NK-92 treated with Interleukin-12 subunit alpha and Interleukin-12 subunit beta, amount 100 ng/mL, for 24 hours (cell line): ENCODE measurements around the gene DKC1.
A peak's percentile ranks its signal among the peaks of the same experiment; 100 is the strongest.
"Not testable (repeated sequence)": the region's sequence is repeated elsewhere in the genome, so short reads cannot be mapped to it uniquely, and the experiment has no call there.

ENCODE experiments used
- DNase-seq: peaks from one replicate; lab custom pipeline; 2025; lab: John Stamatoyannopoulos, UW

The DKC1 gene

DNA sequence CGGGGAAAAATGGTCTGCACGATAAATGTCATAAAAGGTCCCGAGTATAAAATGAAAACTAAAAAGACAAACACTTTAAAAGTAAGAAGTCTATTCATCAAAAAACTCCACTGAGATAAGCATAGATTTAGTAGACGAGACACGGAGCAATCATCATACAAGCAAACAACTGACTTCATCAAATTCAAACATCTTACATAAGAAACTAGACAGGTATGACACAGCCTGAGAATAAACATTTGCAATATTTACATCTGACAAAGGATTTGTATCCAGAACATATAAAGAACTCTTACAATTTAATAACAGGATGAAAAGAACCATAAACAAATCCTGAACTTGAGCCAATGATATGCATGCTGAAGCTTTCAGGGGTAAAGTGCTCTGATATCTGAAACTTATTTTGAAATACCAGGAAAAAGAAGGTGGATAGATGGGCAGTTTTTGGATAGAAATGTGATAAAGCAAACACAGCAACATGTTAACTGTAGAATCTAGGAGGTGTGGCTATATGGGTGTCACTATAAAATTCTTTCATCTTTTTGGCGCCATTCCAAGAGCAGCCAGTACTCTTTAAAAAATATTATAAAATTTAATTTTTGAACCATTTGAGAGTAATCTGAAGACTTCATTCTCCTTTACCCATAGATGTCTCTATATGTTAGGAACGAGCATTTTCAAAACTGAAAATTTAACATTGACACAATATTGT, 30.6 kb downstream of the DKC1 start:
- no peak for DNase-seq

- DNase-seq: no peak
These were observed 32.4 kb downstream of the DKC1 start for GRCh38 chrX:154795016-154795415.

- no peak for DNase-seq
These were observed 34.3 kb downstream of the DKC1 start for GRCh38 chrX:154797006-154797405.

GRCh38 chrX:154799556-154800348, 37.1 kb downstream of the DKC1 start:
- DNase-seq: no peak

GRCh38 chrX:154800478-154801210, 38.0 kb downstream of the DKC1 start:
- DNase-seq: no peak

DNA sequence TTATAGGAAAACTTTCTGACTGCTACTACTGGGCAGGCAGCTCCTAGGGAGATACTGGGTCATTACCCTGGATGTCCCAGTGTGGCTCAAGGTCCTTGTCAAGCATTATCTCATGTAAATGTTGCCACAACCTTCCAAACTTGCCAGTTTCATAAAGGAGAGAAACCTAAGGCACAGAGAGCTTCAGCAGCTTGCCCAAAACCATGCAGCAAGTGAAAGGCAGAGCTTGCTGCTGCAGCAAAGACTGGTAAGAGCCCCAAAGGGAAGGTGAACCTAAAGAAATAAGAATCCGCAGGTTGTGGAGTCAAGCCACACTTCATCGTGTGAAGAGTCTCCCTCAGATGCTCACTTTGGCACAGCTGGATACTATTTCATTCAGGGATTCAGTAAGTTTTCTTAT, 40.3 kb downstream of the DKC1 start:
- no peak for DNase-seq

- no peak for DNase-seq
These were observed 41.7 kb downstream of the DKC1 start for GRCh38 chrX:154804261-154804956.

DNA sequence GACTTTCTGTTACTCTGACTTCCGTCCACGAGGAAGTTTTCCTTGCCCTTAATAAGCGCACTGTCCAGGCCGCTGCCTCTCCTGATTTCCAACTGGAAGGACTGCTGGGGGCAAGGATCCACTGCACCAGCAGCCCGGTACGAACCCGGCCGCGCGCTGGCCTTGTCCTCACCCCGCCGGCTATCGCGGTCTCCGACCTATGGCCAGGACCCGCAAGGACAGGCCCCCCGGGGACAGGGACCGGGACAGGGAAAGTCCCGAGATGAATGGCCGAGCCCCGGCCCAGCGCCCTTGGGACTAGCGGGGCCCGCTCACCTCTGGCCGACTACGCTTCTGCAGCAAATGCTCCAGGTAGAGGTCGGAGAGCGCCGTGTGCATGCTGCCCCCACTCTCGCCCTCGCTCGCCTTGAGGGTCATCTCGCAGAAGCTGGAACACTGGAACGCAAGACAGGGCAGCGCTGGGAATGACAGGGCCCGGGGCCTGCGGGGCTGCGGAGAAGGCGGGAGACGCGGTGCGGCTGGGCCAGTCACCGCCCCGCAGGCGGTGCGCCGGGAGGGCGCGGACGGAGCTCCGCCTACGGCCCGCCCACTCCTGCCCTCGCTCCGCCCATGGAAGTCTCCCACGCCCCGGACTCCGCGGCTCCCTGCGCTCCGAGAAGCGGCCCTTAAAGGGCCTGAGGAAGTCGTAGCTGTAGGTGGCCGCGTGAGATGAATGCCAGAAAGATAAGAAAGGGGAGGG, 42.5 kb downstream of the DKC1 start, which contains the start of gene MPP1:
Gene MPP1 (minus strand): TSS at position 529 of the 739 bp plus-strand sequence. CDS start 112 bp downstream, at position 417.
- peak; percentile 42 for DNase-seq

GRCh38 chrX:154805696-154806091, 43.0 kb downstream of the DKC1 start:
- DNase-seq: no peak

GRCh38 chrX:154806837-154807501, 44.3 kb downstream of the DKC1 start:
- DNase-seq: no peak

GRCh38 chrX:154809939-154810665, 47.4 kb downstream of the DKC1 start:
- DNase-seq: no peak

DNA sequence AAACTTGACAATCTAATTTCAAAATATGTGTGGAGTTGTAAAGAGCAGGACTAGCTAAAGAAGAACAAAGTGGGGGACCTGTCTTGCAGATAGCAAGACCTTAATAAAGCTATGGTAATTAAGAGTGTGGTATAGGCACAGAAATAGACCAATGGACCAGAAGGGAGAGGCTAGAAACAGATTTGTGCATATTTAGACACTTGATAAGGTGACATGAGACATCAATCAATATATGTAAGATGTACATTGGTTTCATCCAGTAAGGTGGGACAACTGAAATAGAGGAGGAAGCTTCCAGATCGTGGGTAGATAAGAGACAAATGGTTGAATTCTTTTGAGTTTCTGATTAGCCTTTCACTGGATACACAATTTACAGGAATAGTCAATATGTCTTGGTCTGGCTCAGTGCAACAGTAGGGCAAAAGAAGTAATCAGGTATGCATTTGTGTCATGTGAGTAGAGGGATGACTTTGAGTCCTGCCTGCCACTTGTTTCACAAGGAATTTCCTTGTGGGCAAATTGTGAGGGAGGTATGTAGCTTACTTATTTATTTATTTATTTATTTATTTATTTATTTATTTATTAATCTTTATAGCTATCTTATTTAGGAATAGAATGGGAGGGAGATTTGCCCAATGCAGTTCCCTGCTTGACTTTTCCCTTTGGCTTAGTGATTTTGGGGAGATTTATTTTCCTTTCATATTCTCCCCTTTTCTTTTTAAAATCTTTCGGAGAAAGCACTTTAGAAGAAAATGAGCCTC, 49.9 kb downstream of the DKC1 start:
- DNase-seq: no peak

DNA sequence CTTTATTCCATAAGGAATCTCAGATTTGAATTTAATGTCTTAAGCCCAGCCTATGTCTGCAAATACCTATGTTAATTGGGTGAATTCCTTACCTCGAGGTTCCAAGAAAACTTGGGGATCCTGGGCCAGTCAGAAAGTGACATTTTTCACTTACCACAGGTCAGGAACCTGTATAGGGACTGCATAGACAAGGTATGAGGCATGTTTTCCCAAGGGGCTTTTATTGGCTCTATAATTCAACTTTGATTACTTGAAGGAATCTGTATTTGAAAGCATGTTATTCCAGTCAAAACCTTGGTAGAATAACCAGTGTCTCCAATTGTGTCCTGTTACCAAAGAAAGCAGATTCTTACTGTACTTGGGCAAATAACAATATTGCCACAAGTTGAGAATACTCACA, 51.1 kb downstream of the DKC1 start:
- DNase-seq: no peak

GRCh38 chrX:154815274-154815818, 52.7 kb downstream of the DKC1 start:
- no peak for DNase-seq

DNA sequence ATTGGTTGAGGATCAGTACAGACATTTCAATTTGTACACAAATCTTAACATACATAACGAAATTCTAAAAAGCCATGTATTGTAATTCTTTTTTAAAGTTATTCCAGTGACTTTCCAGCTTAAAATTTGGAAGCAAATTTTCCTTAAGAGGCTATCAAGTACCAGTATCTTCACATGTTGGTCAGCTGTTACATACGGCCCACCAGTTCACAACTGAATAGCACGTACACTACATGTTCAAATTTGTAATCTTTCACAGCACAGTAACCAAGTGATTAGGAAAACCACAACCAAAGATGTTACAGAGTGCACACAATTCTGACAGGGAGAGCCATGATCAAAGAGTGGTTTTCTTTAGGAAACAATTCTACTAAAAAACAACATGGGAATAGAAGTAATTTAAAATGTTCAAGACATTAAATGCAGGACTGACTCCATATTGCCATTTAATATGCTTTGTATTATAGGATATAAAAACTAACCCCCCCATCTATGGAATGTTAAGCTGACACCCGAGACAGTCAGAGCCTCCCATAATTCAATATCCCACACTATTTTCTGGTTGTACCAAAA, 53.7 kb downstream of the DKC1 start:
- not testable (repeated sequence) for DNase-seq

- DNase-seq: not testable (repeated sequence)
These were observed 54.5 kb downstream of the DKC1 start for GRCh38 chrX:154817048-154817618.

GRCh38 chrX:154818916-154819770, 56.5 kb downstream of the DKC1 start:
- DNase-seq: no peak
